Breast epithelium (tissue), 3 donors: ENCODE data around the gene ABCA4.

Experiments used
- CTCF ChIP-seq, 3 donors: fragments of 450-650 bp; IDR thresholded peaks; one replicate each; pipeline ENCODE4 v1.5.1; 2016 to 2017; ENCODE audit warnings: antibody characterized with exemption in 3 of 3, mild to moderate bottlenecking in 3 of 3, moderate library complexity in 3 of 3
- POLR2A ChIP-seq: fragments of 450-650 bp; IDR thresholded peaks from one replicate; pipeline ENCODE4 v1.6.1; 2016; ENCODE audit warnings: antibody characterized with exemption, mild to moderate bottlenecking, moderate library complexity
- POLR2AphosphoS5 ChIP-seq, 3 donors: sonication (generic); formaldehyde crosslinking; IDR thresholded peaks; one replicate each; pipeline ENCODE4 v1.6.1; 2017; ENCODE audit warnings: antibody characterized with exemption in 3 of 3

DNA sequence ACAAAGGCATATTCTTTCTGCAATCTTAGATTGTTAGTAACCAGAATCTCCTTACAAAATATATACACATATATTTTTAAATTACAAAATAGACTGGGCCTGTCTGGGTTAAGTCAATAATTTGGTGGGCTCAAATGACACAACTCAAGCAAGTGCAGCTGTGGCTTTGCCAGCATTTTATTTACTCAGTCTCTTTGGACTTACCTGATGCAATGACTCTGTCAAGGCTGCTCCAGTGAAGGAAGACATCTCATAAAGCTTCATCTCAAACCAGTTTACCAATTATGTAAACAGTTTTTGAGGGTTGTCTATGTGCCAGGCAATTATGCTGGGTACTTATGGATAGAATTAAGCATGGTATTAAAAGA, 22.8 kb upstream of the ABCA4 start:
- TF ChIP-seq POLR2A (no peak), POLR2AphosphoS5 (IDR thresholded peaks at IDR 0.05) (no peak), CTCF (IDR thresholded peaks at IDR 0.05) (no peak)
